Measurements from ENCODE around the gene SYTL2. TPM values are rescaled to one million over a fixed set of nuclear protein-coding genes. Genes with fewer than 3 reads are reported as not detected.

The SYTL2 gene
- total and polyA plus RNA-seq, 10 donors, result 2.7 to 176 (median 26.5) TPM

- 23 to 67% (median 58%) methylated on average over 1 of the region's 1 CpG for WGBS, 5 donors
- Histone ChIP-seq H3K36me3 (peaks cover 0 to 1% (median 0%) of the 10 kb centered on the region in 6 donors), H3K4me1 (peaks cover 0 to 25% (median 12%) of the 10 kb centered on the region in 6 donors), H3K4me3 (no peak overlapping the region), H3K27me3 (replicated peaks in 1 of 7) (no peaks in the 10 kb centered on the region), H3K9me3 (no peaks in the 10 kb centered on the region), H3K27ac (no peak overlapping the region)
- intact Hi-C loops (cut with DNase I; ENCODE audit: low total_unique reads), result no loop called here
- TF ChIP-seq POLR2A (IDR thresholded peaks at IDR 0.05) (no peak), POLR2AphosphoS5 (IDR thresholded peaks at IDR 0.05) (no peak)
- TF ChIP-seq, protein P1, sequence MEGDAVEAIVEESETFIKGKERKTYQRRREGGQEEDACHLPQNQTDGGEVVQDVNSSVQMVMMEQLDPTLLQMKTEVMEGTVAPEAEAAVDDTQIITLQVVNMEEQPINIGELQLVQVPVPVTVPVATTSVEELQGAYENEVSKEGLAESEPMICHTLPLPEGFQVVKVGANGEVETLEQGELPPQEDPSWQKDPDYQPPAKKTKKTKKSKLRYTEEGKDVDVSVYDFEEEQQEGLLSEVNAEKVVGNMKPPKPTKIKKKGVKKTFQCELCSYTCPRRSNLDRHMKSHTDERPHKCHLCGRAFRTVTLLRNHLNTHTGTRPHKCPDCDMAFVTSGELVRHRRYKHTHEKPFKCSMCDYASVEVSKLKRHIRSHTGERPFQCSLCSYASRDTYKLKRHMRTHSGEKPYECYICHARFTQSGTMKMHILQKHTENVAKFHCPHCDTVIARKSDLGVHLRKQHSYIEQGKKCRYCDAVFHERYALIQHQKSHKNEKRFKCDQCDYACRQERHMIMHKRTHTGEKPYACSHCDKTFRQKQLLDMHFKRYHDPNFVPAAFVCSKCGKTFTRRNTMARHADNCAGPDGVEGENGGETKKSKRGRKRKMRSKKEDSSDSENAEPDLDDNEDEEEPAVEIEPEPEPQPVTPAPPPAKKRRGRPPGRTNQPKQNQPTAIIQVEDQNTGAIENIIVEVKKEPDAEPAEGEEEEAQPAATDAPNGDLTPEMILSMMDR (IDR thresholded peaks at IDR 0.05 in 8 of 11, conservative IDR thresholded peaks at IDR 0.05 in 3 of 11), result no peak
- no peak for DNase-seq
These were observed 68.1 kb downstream of the SYTL2 start for GRCh38 chr11:85742873-85743275.

DNA sequence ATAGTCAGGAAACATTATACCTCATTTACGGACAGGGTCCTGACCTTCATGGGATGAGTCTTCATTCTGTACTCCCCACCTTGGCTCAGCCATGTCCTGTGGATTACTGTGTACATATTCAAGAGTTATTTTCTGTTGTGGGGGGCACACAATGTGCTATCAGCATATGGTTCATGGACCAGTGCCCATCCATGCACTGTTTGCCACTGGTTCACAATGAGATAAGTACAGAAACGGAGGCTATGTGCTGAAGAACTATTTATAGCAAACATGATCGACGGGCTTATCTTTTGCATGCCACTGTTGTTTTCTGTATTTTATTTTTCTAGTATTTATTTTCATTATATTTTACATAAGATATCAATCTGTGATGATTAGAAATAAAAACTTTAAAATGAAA lies 68.6 kb downstream of the SYTL2 start:
- TF ChIP-seq POLR2A (IDR thresholded peaks at IDR 0.05), result no peak
- no peak for TF ChIP-seq POLR2AphosphoS5 (IDR thresholded peaks at IDR 0.05)
- TF ChIP-seq, protein P1 (IDR thresholded peaks at IDR 0.05 in 8 of 11, conservative IDR thresholded peaks at IDR 0.05 in 3 of 11), result no peak
- intact Hi-C loops (cut with DNase I; ENCODE audit: low total_unique reads), result no loop called here
- Histone ChIP-seq H3K27me3 (replicated peaks in 1 of 7) (no peaks in the 10 kb centered on the region), H3K4me1 (peaks cover 2 to 30% (median 14%) of the 10 kb centered on the region in 6 donors), H3K4me3 (no peak overlapping the region), H3K27ac (no peak overlapping the region), H3K36me3 (no peaks in the 10 kb centered on the region), H3K9me3 (no peaks in the 10 kb centered on the region)
- WGBS, 5 donors, result 79 to 93% (median 80%) methylated on average over 4 of the region's 4 CpGs
- no peak for DNase-seq

- no peak for TF ChIP-seq POLR2AphosphoS5 (IDR thresholded peaks at IDR 0.05)
- TF ChIP-seq, protein P1 (IDR thresholded peaks at IDR 0.05 in 8 of 11, conservative IDR thresholded peaks at IDR 0.05 in 3 of 11), result no peak
- TF ChIP-seq POLR2A (IDR thresholded peaks at IDR 0.05), result no peak
- Histone ChIP-seq H3K27ac (peak overlapping the region in 1 of 8 donors; percentile 2), H3K27me3 (replicated peaks in 1 of 7) (no peaks in the 10 kb centered on the region), H3K9me3 (no peaks in the 10 kb centered on the region), H3K4me3 (no peak overlapping the region), H3K4me1 (peaks cover 4 to 23% (median 7%) of the 10 kb centered on the region in 6 donors), H3K36me3 (no peaks in the 10 kb centered on the region)
- DNase-seq, result no peak
- intact Hi-C loops (cut with DNase I; ENCODE audit: low total_unique reads), result no loop called here
- 42 to 53% (median 50%) methylated on average over 4 of the region's 4 CpGs for WGBS, 5 donors
These were observed 70.2 kb downstream of the SYTL2 start for GRCh38 chr11:85740481-85741400.

DNA sequence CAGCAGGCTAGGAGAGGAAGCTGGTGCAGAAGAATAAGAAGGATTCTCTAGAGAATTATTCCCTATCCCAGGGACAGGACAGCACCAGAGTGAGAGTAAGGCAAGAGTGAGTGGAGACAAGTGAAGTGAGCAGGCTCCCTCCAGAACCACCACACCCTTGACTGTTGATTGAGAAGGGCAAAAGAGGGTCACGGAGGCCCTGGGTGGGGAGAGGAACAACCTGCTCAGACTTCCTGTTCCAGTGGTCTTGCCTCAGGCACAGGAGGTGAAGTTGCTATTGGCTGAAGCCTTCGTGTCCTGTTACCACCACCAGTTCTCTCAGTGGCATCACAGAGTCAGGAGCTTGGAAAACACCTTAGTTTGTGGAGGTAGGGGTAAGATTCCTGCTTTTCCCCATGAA lies 73.2 kb downstream of the SYTL2 start:
- no peak for DNase-seq
- Histone ChIP-seq H3K4me3 (no peak overlapping the region), H3K4me1 (peaks cover 0 to 18% (median 7%) of the 10 kb centered on the region in 6 donors), H3K27ac (peak overlapping the region in 1 of 8 donors; percentile 40), H3K36me3 (peaks cover 0 to 13% (median 0%) of the 10 kb centered on the region in 6 donors), H3K9me3 (no peaks in the 10 kb centered on the region), H3K27me3 (replicated peaks in 1 of 7) (no peaks in the 10 kb centered on the region)
- 13 to 77% (median 41%) methylated on average over 2 of the region's 2 CpGs for WGBS, 5 donors
- TF ChIP-seq, protein P1 (IDR thresholded peaks at IDR 0.05 in 8 of 11, conservative IDR thresholded peaks at IDR 0.05 in 3 of 11), result no peak
- TF ChIP-seq POLR2A (IDR thresholded peaks at IDR 0.05), result no peak
- no peak for TF ChIP-seq POLR2AphosphoS5 (IDR thresholded peaks at IDR 0.05)
- intact Hi-C loops (cut with DNase I; ENCODE audit: low total_unique reads), result no loop called here
